Naive thymus-derived CD4-positive, alpha-beta T cell (primary cell): ENCODE data around the gene EPS8L1. TPM values are rescaled to one million over a fixed set of nuclear protein-coding genes. Genes with fewer than 3 reads are reported as not detected.
A peak's percentile ranks its signal among the peaks of the same experiment; 100 is the strongest.

Experiments used
- ATAC-seq: fragments of 150-1000 bp; cut with Tn5 transposase; 2 replicates; pipeline ENCODE4 v1.10.0; 2021; ENCODE audit warnings: mild to moderate bottlenecking, moderate library complexity
- CTCF ChIA-PET: fragments of 350-600 bp; sonication (Branson Sonifier 250); formaldehyde crosslinking; loops from one replicate; lab custom pipeline; 2021; ENCODE audit warnings: antibody characterized with exemption; lab: Charles Lee
- POLR2A ChIA-PET: fragments of 350-600 bp; sonication (Branson Sonifier 250); formaldehyde crosslinking; loops from one replicate; lab custom pipeline; 2021; ENCODE audit warnings: antibody characterized with exemption, inconsistent platforms; lab: Charles Lee
- DNase-seq, 9 donors: peaks; one replicate each; pipeline versions ENCODE4 v3.0.0 to v3.0.0-alpha.2; 2020 to 2022; ENCODE audit warnings: mixed read lengths in 1 of 9
- H3K27ac ChIP-seq: one replicate; pipeline ENCODE4 v1.7.0; 2013; ENCODE audit warnings: mild to moderate bottlenecking, low read depth, low read length, moderate library complexity
- H3K27me3 ChIP-seq, 2 donors: one replicate each; pipeline ENCODE4 v1.7.0; 2013; ENCODE audit warnings: low read length in 2 of 2, mild to moderate bottlenecking in 2 of 2, moderate library complexity in 2 of 2; ENCODE audit not compliant: control insufficient read depth in 2 of 2, insufficient read depth in 2 of 2
- H3K36me3 ChIP-seq, 3 experiments: 1 replicate in 2 of 3; 2 replicates in 1 of 3; pipeline ENCODE4 v1.7.0; 2013; ENCODE audit warnings: low read length in 3 of 3, mild to moderate bottlenecking in 3 of 3, moderate library complexity in 1 of 3; ENCODE audit not compliant: insufficient read depth in 3 of 3, control insufficient read depth in 2 of 3
- H3K4me1 ChIP-seq, 2 donors: one replicate each; pipeline ENCODE4 v1.7.0; 2013; ENCODE audit warnings: low read length in 2 of 2, mild to moderate bottlenecking in 2 of 2, moderate library complexity in 1 of 2; ENCODE audit not compliant: control insufficient read depth in 2 of 2, insufficient read depth in 2 of 2
- H3K4me3 ChIP-seq: 2 replicates; pipeline ENCODE4 v1.7.0; 2013; ENCODE audit warnings: mild to moderate bottlenecking, low read length
- H3K9me3 ChIP-seq, 3 experiments: 1 replicate in 2 of 3; 2 replicates in 1 of 3; pipeline ENCODE4 v1.7.0; 2013; ENCODE audit warnings: low read length in 3 of 3; ENCODE audit not compliant: control insufficient read depth in 2 of 3
- H3K27ac Mint-ChIP-seq, 9 donors: one replicate each; pipeline ENCODE4 v1.8.0; 2020 to 2022; ENCODE audit warnings: mixed read lengths in 9 of 9, mild to moderate bottlenecking in 8 of 9, moderate library complexity in 5 of 9, inconsistent platforms in 2 of 9
- H3K27me3 Mint-ChIP-seq, 5 donors: one replicate each; pipeline ENCODE4 v1.8.0; 2021 to 2022; ENCODE audit warnings: mixed read lengths in 5 of 5, mild to moderate bottlenecking in 1 of 5
- H3K36me3 Mint-ChIP-seq, 5 donors: one replicate each; pipeline ENCODE4 v1.8.0; 2020 to 2022; ENCODE audit warnings: mixed read lengths in 5 of 5, mild to moderate bottlenecking in 3 of 5, inconsistent platforms in 1 of 5
- H3K4me1 Mint-ChIP-seq, 7 donors: one replicate each; pipeline ENCODE4 v1.8.0; 2020 to 2022; ENCODE audit warnings: mixed read lengths in 7 of 7, mild to moderate bottlenecking in 3 of 7, inconsistent platforms in 1 of 7
- H3K4me3 Mint-ChIP-seq, 10 donors: one replicate each; pipeline ENCODE4 v1.8.0; 2020 to 2022; ENCODE audit warnings: mild to moderate bottlenecking in 10 of 10, mixed read lengths in 10 of 10, moderate library complexity in 6 of 10, inconsistent platforms in 2 of 10
- H3K9me3 Mint-ChIP-seq, 11 donors: one replicate each; pipeline ENCODE4 v1.8.0; 2020 to 2022; ENCODE audit warnings: mixed read lengths in 11 of 11, mild to moderate bottlenecking in 4 of 11, inconsistent platforms in 1 of 11, moderate library complexity in 1 of 11
- intact Hi-C, 2 donors: fragments of 100-400 bp; cut with micrococcal nuclease; formaldehyde crosslinking; loops; one replicate each; pipeline ENCODE4 v1.15.1; 2023
- polyA plus RNA-seq, 2 donors: library from polyadenylated mRNA; unstranded; fragments of 300-500 nt; fragmentation: Illumina TruSeq; gene quantifications; one replicate each; pipeline ENCODE4 v1.2.3, GENCODE V29; 2021
- total RNA-seq, 6 experiments: library from RNA in 5 of 6; stranded (reverse) in 5 of 6; gene quantifications; 1 replicate in 5 of 6; 2 replicates in 1 of 6; pipeline ENCODE4 v1.2.3 and lab custom pipeline; 2021 to 2026

EPS8L1 gene
- total and polyA plus RNA-seq, 7 experiments from 2014 or later = 0.09 to 6.8 (median 2.0) TPM; not detected in 1

GRCh38 chr19:55041627-55042343 is 33.9 kb upstream of the EPS8L1 start:
- Mint-ChIP-seq H3K27ac (peak overlapping the region in 8 of 9 donors; percentile 46 to 93 (median 81)), H3K36me3 (peaks cover 0 to 40% (median 9%) of the 10 kb centered on the region in 5 donors), H3K27me3 (no peaks in the 10 kb centered on the region), H3K9me3 (peaks cover 0 to 3% (median 0%) of the 10 kb centered on the region in 11 donors), H3K4me3 (peak overlapping the region; percentile 66 to 87 (median 82)), H3K4me1 (peaks cover 16 to 34% (median 26%) of the 10 kb centered on the region in 7 donors)
- ATAC-seq (peak; percentile 56), DNase-seq (peak in 7 of 9 donors; percentile 10 to 44 (median 29))
- intact Hi-C loops = loop anchor here (1.0 to 2.0 kb wide), 2 partner anchors 21 to 22 kb away; partner anchors contain the start of gene RDH13 (in 2 of the 2)
- Histone ChIP-seq H3K4me3 (peak overlapping the region; percentile 39), H3K36me3 (peaks cover 0 to 28% (median 0%) of the 10 kb centered on the region in 3 experiments), H3K9me3 (no peaks in the 10 kb centered on the region), H3K27ac (peak overlapping the region; percentile 31), H3K4me1 (peaks cover 11 to 19% of the 10 kb centered on the region in 2 donors), H3K27me3 (no peaks in the 10 kb centered on the region)
- POLR2A ChIA-PET = no interaction called here
- CTCF ChIA-PET = no interaction called here

GRCh38 chr19:55042344-55042678 is 33.4 kb upstream of the EPS8L1 start:
- Mint-ChIP-seq H3K36me3 (peaks cover 0 to 36% (median 9%) of the 10 kb centered on the region in 5 donors), H3K4me3 (peak overlapping the region; percentile 66 to 87 (median 82)), H3K27me3 (no peaks in the 10 kb centered on the region), H3K4me1 (peaks cover 16 to 34% (median 26%) of the 10 kb centered on the region in 7 donors), H3K9me3 (peaks cover 0 to 3% (median 0%) of the 10 kb centered on the region in 11 donors), H3K27ac (peak overlapping the region; percentile 46 to 93 (median 79))
- Histone ChIP-seq H3K27ac (peak overlapping the region; percentile 31), H3K27me3 (no peaks in the 10 kb centered on the region), H3K9me3 (no peaks in the 10 kb centered on the region), H3K4me3 (peak overlapping the region; percentile 39), H3K4me1 (peaks cover 11 to 19% of the 10 kb centered on the region in 2 donors), H3K36me3 (peaks cover 0 to 34% (median 0%) of the 10 kb centered on the region in 3 experiments)
- ChIA-PET POLR2A (no interaction called here), CTCF (no interaction called here)
- ATAC-seq (no peak), DNase-seq (no peak)
- intact Hi-C loops = loop anchor here (1.0 to 2.0 kb wide), 2 partner anchors 20 to 21 kb away; partner anchors contain the start of gene RDH13 (in 2 of the 2)

- intact Hi-C loops = loop anchor here (1.0 to 2.0 kb wide), 2 partner anchors 20 to 21 kb away; partner anchors contain the start of gene RDH13 (in 2 of the 2)
- peaks cover 0 to 36% (median 9%) of the 10 kb centered on the region in 5 donors for H3K36me3 Mint-ChIP-seq
Measured at GRCh38 chr19:55042688-55043087, 33.0 kb upstream of the EPS8L1 start.

GRCh38 chr19:55044286-55044685 is 31.4 kb upstream of the EPS8L1 start:
- H3K4me3 ChIP-seq = no peak overlapping the region
- Mint-ChIP-seq H3K4me1 (peaks cover 16 to 34% (median 26%) of the 10 kb centered on the region in 7 donors), H3K27me3 (no peaks in the 10 kb centered on the region), H3K27ac (peak overlapping the region in 1 of 9 donors; percentile 30), H3K9me3 (peaks cover 0 to 3% (median 0%) of the 10 kb centered on the region in 11 donors), H3K36me3 (peaks cover 0 to 34% (median 9%) of the 10 kb centered on the region in 5 donors), H3K4me3 (no peak overlapping the region)
- no peak for ATAC-seq
- DNase-seq = no peak
- POLR2A ChIA-PET = no interaction called here
- H3K9me3 ChIP-seq = no peaks in the 10 kb centered on the region
- intact Hi-C loops = no loop called here
- CTCF ChIA-PET = no interaction called here
- peaks cover 0 to 53% (median 5%) of the 10 kb centered on the region in 3 experiments for H3K36me3 ChIP-seq
- H3K4me1 ChIP-seq = peaks cover 11 to 19% of the 10 kb centered on the region in 2 donors
- H3K27ac ChIP-seq = no peak overlapping the region
- no peaks in the 10 kb centered on the region for H3K27me3 ChIP-seq

More at GRCh38 chr19:55042688-55043087, 33.0 kb upstream of the EPS8L1 start:
- no peak for DNase-seq
- ChIA-PET POLR2A (no interaction called here), CTCF (no interaction called here)
- H3K4me3 Mint-ChIP-seq = peak overlapping the region; percentile 37 to 87 (median 82)
- H3K4me1 Mint-ChIP-seq = peaks cover 16 to 34% (median 26%) of the 10 kb centered on the region in 7 donors
- H3K36me3 ChIP-seq = peaks cover 0 to 37% (median 1%) of the 10 kb centered on the region in 3 experiments
- H3K4me1 ChIP-seq = peaks cover 11 to 19% of the 10 kb centered on the region in 2 donors
- no peak overlapping the region for H3K4me3 ChIP-seq
- no peak for ATAC-seq
- no peaks in the 10 kb centered on the region for H3K27me3 Mint-ChIP-seq
- peaks cover 0 to 3% (median 0%) of the 10 kb centered on the region in 11 donors for H3K9me3 Mint-ChIP-seq
- H3K9me3 ChIP-seq = no peaks in the 10 kb centered on the region
- no peak overlapping the region for H3K27ac ChIP-seq
- no peaks in the 10 kb centered on the region for H3K27me3 ChIP-seq
- H3K27ac Mint-ChIP-seq = peak overlapping the region in 6 of 9 donors; percentile 51 to 93 (median 75)

GRCh38 chr19:55044771-55045716 is 30.6 kb upstream of the EPS8L1 start:
- peak overlapping the region in 2 of 9 donors; percentile 19 to 30 for H3K27ac Mint-ChIP-seq
- Histone ChIP-seq H3K4me1 (peaks cover 11 to 19% of the 10 kb centered on the region in 2 donors), H3K27me3 (no peaks in the 10 kb centered on the region), H3K27ac (no peak overlapping the region), H3K9me3 (no peaks in the 10 kb centered on the region), H3K36me3 (peaks cover 0 to 55% (median 5%) of the 10 kb centered on the region in 3 experiments), H3K4me3 (no peak overlapping the region)
- H3K4me3 Mint-ChIP-seq = no peak overlapping the region
- ATAC-seq = no peak
- ChIA-PET POLR2A (interaction anchor here (0.6 to 0.7 kb wide), 2 partner anchors 276 to 649 kb away, joined by 3 read pairs; no protein-coding TSS in a partner anchor), CTCF (no interaction called here)
- H3K36me3 Mint-ChIP-seq = peaks cover 0 to 32% (median 5%) of the 10 kb centered on the region in 5 donors
- no peaks in the 10 kb centered on the region for H3K9me3 Mint-ChIP-seq
- no peak for DNase-seq
- peaks cover 15 to 29% (median 22%) of the 10 kb centered on the region in 7 donors for H3K4me1 Mint-ChIP-seq
- intact Hi-C loops = no loop called here
- no peaks in the 10 kb centered on the region for H3K27me3 Mint-ChIP-seq
